NCI-H1436 (cell line): ENCODE results near the gene SPAG9.
A peak's percentile ranks its signal among the peaks of the same experiment; 100 is the strongest.

Experiments
- DNase-seq: peaks from one replicate; lab custom pipeline; 2025; lab: John Stamatoyannopoulos, UW

Gene SPAG9

DNA sequence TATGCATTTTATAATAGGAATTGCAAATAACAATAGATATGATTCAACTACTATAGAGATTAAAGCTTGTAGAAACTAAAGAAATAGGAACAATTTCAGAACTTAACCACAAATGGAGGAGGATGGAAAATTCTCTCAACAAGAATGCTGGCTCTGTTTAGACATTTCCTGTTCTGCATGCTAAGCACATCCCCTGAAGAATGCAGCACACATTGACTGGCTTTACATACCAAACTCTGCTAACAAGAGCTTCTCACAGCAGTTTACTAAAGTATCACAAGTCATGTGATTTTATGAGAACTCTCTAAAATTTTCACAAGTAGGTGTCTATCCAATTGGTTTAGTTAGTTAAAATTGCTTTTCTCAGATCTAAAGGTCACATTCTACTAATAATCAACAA, 85.2 kb downstream of the SPAG9 start:
- no peak for DNase-seq

DNA sequence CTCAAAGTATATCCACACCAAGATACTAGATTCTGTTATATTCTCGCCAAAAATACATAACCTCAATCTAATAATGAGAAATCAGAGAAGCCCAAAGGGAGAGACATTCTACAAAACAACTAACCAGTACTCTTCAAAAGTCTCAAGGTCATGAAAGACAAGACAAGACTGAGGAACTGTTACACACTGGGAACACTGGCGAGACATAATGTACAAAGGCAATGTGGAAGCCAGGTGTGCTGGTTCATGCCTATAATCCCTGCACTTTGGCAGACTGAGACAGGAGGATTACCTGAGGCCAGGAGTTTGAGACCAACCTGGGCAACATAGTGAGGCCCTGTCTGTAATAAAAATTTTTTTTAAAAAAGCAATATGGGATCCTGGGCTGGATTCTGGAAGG, 85.9 kb downstream of the SPAG9 start:
- no peak for DNase-seq

DNA sequence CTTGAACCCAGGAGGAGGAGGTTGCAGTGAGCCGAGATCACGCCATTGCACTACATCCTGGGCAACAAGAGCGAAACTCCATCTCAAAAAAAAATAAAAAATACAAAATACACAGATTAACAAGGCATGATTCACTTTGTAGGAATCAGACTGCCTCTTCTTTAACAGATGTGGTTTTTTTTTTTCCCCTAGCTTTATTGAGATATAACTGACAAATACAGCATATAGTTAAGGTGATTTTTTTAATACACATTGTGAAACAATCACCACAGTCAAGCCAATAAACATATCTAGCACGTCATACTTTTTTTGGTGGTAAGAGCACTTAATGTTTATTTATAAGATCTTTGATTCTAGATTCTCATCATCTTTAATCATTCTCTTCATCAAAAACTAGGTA, 87.8 kb downstream of the SPAG9 start:
- no peak for DNase-seq

DNA sequence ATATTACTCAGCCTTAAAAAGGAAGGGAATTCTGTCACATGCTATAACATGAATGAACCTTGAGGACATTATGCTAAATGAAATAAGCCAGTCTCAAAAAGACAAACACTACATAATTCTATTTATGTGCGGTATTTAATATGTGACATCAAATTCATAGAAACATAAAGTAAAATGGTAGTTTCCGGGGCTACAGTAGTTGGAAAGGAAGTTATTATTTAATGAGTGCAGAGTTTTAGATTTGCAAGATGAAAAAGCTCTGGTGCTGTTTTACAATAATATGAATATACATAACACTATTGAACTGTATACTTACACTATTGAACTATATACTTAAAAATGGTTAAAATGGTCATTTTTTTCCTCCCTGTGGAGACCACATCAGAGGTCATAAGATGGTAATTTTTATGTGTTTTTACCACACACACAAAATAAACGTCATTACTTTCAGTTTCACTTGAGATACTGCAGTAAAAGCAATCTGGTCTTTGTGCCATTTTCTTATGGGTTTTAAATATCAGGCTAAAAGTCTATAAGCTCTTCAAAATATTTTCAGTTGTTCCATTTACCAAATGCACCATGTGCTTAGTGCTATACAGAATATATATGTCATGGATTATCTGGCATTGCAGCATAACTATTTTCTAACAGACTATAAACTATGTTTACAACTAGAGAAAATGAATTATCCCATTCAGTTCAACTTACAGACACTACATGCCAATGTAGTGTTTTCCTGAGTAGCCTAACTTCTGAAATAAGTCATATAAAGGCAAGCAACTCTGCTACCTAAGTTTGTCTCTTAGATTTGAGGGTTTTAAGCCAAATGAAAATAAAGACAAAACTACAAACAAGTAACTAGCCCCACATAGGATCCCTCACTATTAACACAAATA, 90.9 kb downstream of the SPAG9 start:
- DNase-seq, result no peak

DNA sequence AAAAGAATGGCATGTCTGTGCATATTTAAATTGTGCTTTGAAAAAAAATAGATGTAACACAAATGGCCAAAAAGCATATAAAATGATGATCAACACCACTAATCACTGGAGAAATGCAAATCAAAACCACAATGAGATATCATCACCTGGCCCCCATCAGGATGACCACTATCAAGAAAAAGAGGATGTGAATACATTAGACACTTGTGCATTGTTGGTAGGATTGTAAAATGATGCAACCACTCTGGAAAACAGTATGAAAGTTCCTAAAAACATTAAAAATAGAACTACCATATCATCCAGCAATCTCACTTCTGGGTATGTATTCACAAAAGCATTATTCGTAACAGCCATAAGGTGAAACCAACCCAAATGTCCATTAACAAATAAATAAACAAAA, 91.5 kb downstream of the SPAG9 start:
- DNase-seq, result no peak

DNA sequence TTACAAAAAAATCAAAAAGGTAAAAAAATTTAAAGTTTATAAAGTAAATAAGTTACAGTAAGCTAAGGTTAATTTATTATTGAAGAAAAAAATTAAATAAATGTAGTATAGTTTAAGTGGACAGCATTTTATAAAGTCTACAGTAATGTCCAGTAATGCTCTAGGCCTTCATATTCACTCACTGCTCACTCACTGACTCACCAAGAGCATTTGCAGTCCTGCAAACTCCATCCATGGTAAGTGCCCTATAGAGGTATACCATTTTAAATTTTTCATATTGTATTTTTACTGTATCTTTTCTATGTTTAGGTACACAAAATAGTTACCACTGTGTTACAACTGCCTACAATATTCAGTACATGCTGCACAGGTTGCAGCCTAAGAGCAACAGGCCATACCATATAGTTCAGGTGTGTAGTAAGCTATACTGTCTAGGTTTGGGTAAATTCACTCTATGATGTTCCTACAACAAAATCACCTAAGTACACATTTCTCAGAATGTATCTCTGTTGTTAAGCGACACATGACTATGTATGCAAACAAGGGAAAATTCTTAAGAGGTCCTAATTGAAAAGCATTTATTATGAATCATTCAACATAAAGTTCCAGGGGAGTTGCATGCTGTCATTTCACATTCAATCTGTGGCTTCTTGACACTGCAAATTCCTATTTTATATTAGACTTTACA, 92.3 kb downstream of the SPAG9 start:
- DNase-seq, result no peak

DNA sequence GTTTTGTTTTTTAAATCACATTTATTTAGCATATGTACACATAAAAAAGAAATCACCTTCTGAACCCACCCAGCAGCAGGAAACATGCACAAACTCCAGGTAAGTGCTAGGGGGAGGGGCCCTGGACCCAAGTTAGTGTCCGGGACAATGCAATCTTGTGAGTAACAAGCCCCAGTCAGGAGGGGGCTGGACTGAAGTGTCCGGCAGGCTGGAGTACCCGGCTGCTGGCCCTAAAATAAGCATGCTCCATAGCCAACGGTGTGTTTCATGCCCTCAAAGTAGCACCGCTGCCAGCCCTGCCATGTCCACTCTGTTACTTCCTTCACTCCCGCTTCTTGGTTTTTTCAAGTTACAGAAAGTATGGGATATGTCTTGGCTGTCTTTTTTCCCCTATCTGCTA, 102.1 kb downstream of the SPAG9 start:
- no peak for DNase-seq

DNA sequence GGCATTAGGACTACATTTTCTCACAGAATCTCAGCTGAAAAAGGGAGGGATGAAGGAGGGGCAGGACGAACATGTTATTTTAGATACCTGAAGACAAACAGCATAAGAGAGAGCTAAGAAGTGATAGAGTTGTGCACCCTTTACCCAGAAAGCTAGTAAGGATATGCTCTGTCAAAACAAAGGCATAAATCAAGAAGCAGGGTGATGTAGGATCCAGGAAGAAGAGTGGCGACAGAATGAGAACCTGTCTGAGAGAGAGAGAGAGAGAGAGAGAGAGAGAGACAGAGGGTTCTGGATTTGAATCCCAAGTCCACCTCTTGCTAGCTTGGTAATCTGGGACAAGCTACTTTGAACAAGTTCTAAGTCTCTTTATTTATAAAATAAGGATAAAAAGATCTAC, 103.4 kb downstream of the SPAG9 start:
- DNase-seq, result no peak

DNA sequence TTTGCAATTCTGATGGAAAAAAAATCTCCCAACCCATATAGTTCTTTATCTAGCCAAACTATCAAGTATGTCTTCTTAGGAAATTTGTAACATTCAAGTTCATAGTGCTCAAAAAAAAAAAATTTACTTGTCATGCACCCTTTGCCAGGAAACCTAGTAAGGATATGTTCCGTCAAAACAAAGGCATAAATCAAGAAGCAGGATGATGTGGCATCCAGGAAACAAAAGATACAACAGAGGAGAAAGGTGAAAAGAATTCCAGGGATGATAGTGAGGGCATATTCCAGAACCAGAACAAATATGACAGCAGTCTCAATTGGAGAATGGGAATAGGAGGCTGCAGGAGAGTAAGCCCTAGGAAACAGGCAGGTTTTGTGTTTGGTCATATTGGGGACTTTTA, 104.6 kb downstream of the SPAG9 start:
- no peak for DNase-seq

DNA sequence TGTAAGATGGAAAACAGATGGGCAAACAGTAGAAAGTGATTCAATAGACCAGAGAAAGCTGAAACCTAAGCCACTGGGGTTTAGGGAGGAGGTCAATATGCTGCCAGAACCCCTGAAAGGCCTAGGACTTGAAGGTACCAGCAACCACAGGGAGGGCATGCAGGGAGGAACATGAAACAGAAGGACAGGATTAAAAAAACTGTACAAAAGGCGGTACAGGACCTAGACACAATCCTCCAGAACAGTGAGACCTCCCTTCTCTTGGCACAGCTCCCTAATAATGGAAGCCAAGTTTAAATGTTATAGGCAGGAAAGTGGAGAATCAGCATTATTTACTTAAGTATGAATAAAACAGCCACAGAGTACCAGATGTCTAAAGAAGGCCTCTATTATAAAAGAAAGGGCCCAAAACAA, 105.5 kb downstream of the SPAG9 start:
- peak; percentile 29 for DNase-seq

DNA sequence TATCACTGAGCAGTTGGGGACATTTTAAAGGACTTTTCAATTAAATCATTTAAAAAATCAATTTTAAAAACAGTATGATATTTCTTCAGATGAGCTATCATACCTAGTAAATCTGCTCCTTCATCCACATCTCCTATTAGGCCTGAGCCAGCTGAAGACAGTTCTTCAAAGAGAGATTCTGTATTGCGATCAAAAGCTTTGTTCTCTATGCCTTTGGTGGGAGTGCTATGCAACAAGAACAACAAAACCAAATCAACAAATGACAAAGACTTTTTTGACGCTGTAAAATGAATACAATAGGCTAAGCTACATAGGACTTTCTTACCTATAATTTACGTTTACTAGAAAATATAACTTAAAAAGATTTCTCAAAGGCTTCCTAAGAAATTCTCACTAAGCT, 106.5 kb downstream of the SPAG9 start:
- no peak for DNase-seq

DNA sequence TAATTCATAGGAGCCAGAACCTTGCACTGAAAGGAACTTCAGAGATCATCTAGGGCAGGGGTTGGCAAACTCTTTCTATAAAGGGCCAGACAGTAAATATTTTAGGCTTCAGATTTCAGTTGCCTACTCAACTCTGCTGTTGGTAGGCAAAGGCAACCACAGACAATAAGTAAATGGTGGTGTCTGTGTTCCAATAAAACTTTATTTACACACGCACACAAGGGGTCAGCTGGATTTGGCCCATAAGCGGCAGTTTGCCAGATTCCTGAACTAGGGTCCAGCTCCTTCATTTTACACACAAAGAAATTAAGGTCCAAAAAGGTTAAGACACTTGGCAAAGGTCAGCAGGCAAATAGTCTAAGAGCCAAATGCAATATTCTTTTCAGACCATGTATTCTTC, 107.3 kb downstream of the SPAG9 start:
- DNase-seq, result no peak

DNA sequence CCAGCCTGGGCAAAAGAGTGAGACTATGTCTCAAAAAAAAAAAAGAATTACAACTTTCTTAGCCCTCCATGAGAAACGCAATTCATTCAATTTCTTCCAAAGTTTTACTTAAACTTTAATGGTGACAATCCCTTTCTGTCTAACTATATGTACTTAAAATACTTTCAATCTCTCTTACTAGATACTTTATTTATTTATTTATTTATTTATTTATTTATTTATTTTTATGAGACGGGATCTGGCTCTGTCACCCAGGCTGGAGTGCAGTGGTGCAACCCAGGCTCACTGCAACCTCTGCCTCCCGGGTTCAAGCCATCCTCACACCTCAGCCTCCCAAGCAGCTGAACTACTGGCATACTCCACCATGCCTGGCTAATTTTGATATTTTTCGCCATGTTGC, 108.1 kb downstream of the SPAG9 start:
- DNase-seq, result no peak

DNA sequence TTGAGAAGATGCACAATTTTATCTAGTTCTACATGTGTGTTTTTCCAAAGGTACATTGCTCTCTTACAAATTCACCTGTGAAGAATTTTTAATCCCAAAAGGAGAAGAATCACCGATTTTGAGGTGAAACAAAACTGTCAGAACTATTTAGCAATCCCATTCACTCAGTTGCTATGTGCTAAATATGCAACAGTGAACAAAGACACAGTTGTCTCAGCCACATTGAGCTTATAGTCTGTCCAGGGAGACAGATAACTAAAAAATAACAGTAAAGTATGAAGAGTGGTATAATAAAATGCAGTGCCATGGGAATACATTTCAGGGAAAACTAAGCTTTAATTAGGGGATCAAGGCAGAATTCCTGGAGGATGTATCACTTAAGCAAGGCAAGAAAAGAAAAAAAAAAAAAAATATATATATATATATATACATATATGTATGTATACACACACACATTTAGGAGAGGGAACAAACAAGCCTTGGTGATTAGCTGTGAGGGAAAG, 110.4 kb downstream of the SPAG9 start:
- no peak for DNase-seq

DNA sequence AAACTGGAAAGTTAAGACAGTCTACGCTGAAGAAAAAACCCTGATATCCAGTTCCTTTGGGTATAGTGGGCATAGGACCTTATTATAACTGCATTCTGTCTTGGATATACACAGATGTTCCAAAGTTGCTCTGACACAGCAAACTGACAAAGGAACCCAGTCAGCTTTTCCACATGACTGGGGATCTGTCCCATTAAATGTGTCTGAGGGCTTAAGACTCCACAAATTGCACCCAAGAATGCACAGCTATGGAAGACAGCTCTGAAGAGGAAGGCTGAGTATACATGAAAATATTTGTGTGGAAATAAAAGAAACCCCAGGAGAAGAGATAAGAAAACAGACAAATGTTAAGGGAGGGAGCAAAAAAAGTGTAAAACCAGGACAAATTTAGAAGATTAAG, 114.1 kb downstream of the SPAG9 start:
- DNase-seq, result no peak

DNA sequence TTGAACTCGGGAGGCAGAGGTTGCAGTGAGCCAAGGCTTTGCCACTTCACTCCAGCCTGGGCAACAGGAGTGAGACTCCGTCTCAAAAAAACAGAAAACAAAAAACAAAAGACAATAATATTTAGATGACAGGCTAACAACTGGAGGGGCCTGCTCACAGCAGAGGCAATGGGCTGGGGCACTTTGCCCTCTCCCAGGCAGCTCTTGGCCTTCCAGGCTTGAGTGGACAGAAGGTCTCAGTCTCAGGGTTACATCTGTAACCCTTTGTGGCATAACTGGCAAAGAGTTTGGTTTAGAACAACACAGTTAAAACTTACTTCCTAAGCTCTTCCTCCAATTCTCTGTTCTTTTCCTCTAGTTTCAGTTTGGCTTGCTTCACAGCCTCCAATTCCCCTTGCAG, 114.9 kb downstream of the SPAG9 start:
- DNase-seq, result no peak

DNA sequence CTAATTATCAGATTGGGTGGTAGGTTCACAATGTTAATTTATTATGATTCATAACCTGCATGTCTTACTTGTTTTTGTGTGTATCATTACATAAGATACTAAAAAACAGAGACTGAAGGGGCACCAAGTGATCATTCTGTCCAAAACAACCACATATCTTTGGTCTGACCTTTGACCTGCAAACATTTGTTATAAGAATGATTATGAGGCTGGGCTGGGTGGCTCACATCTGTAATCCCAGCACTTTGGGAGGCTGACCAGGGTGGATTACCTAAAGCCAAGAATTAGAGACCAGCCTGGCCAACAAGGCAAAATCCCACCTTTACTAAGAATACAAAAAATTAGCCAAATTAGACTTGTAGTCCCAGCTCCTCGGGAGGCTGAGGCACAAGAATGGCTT, 116.4 kb downstream of the SPAG9 start:
- DNase-seq, result no peak

DNA sequence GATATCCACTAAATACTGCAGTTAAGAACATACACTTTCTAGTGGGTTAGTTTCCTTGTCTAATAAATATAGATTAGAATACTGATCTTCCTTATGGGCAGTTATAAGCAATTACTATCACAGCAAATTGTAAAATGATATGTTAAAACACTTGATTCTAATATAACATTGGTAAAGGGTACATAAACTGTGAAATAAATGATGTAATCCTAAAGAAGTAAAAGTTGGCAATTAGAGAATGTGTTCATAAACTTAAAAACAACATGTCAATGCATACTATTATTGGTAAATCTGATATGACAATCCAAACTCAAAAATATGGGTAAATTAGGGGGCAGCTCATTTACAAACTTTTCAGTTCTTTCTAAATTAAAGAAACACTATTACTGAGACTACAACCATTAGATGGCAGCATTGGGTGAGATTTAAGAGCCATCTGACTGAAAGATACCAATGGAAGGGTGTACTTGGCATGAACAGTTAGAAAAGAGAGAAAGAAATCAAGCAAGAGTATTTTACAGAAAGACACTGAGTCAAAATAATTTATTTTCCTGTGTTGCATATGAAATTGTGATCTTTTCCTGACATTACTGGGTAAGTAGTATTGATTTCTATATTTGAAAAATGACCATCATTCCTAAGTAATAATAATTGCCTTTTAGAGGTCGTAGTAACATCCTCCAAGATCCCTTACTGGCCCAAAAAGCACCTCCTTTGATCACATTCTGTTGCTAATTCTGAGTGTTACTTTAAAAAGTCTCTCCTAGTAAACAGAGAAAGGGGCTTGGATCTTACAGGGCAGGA, 119.6 kb downstream of the SPAG9 start:
- DNase-seq, result peak; percentile 67

DNA sequence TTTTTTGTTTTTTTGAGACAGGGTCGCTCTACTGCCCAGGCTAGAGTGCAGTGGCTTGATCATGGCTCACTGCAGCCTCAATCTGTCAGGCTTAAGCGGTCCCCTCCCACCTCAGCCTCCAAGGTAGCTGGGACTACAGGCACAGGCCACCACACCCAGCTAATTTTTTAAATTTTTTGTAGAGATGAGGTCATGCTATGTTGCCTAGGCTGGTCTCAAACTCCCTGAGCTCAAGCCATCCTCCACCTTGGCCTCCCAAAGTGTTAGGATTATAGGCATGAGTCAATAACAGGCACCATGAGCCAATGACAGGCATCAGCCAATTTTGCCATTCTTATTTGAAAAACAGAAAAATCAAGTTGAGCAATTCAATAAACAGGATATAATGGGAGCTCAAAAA, 125.0 kb downstream of the SPAG9 start:
- DNase-seq, result no peak

DNA sequence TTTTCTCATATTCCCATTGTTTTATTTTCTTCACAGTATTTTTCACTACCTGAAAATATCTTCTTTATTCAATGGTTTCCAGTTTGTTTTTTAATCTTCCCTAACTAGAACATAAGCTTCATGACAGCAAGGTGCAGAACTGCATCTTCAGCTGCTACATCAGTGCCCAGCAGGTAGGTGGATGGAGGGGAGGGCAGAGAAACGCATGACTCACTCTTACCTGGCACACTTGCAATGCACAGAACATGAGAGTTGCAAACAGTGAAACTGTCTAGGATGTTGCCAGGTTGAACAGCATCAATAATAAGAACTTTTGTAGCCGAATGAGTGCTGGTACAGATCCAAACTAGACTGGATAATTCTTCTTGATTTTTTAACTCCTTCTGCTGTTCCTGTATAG, 127.1 kb downstream of the SPAG9 start:
- DNase-seq, result no peak

DNA sequence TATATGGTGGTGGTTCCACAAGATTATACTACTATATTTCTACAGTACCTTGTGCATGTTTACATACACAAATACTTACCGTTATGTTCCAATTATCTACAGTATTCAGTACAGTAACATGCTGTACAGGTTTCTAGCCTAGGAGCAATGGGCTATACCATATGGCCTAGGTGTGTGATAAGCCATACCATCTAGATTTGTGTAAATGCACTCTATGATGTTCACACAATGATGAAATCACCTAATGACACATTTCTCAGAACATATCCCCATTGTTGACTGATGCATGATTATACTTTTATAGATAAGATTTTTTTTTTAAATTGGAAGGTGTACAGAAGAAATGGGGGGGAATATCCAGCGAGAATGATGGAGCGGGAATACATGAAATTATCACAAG, 131.5 kb downstream of the SPAG9 start:
- DNase-seq, result no peak

DNA sequence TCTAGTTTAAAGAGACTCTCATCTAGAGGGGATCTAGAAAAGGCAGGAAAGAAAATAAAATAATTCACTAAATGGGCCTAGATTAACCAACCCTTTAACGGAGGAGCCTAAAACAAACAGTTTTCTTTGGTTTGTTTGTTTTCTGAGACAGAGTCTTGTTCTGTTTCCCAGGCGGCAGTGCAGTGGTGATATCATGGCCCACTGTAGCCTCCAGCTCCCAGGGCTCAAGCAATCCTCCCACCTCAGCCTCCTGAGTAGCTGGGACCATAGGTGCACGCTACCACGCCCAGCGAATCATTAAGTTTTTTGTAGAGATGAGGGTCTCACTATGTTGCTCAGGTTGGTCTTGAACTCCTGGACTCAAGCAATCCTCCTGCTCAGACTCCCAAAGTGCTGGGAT, 132.2 kb downstream of the SPAG9 start:
- no peak for DNase-seq
